Endothelial cell of umbilical vein (primary cell): ENCODE results near the gene ABHD11. TPM values are rescaled to one million over a fixed set of nuclear protein-coding genes. Genes with fewer than 3 reads are reported as not detected.
A peak's percentile ranks its signal among the peaks of the same experiment; 100 is the strongest.

Experiments used
- BruUV-seq: library from RNA; stranded (reverse); fragments of 400-500 nt; replicated peaks from 2 replicates; lab custom pipeline; 2021; lab: Mats Ljungman, UMichigan
- CTCF ChIA-PET: fragments of 300-600, 350-600 bp; sonication (Branson Sonifier 250); formaldehyde crosslinking; loops from one replicate; lab custom pipeline; 2021; ENCODE audit warnings: antibody characterized with exemption, inconsistent platforms; lab: Charles Lee
- POLR2A ChIA-PET: fragments of 300-600, 350-600 bp; sonication (Branson Sonifier 250); formaldehyde crosslinking; loops from one replicate; lab custom pipeline; 2021; ENCODE audit warnings: antibody characterized with exemption, inconsistent platforms; lab: Charles Lee
- DNase-seq: peaks from one replicate; pipeline ENCODE4 v3.0.0-alpha.2; 2011; ENCODE audit warnings: low read depth, low spot score
- FAIRE-seq: peaks from 2 replicates; lab custom pipeline; 2011; peaks lifted over from hg19 to GRCh38; lab: Jason Lieb, UNC
- H2AFZ ChIP-seq: 2 replicates; pipeline ENCODE4 v1.6.0; 2012; ENCODE audit warnings: low read depth, low read length, control low read depth, inconsistent platforms
- H3K27ac ChIP-seq: 2 replicates; pipeline ENCODE4 v1.5.1; 2011; ENCODE audit warnings: low read depth, mild to moderate bottlenecking, control low read depth, low read length, moderate library complexity; ENCODE audit not compliant: insufficient read depth
- H3K27me3 ChIP-seq, 2 experiments: 2 replicates each; pipeline versions ENCODE4 v1.6.0 to v1.6.1; 2011; ENCODE audit warnings: low read length in 2 of 2, mixed read lengths in 1 of 2; ENCODE audit not compliant: control insufficient read depth in 2 of 2, insufficient read depth in 2 of 2
- H3K36me3 ChIP-seq, 2 experiments: 2 replicates in 1 of 2; 3 replicates in 1 of 2; pipeline ENCODE4 v1.5.1; 2011; ENCODE audit warnings: low read length in 2 of 2, mild to moderate bottlenecking in 1 of 2, moderate library complexity in 1 of 2; ENCODE audit not compliant: control insufficient read depth in 2 of 2, insufficient read depth in 2 of 2; ENCODE audit errors: extremely low read depth in 1 of 2
- H3K4me1 ChIP-seq: 3 replicates; pipeline ENCODE4 v1.5.1; 2011; ENCODE audit warnings: mild to moderate bottlenecking, low read length; ENCODE audit not compliant: control insufficient read depth, insufficient read depth; ENCODE audit errors: extremely low read depth
- H3K4me2 ChIP-seq: 2 replicates; pipeline ENCODE4 v1.6.1; 2011; ENCODE audit warnings: low read length, control low read depth, mixed read lengths; ENCODE audit not compliant: insufficient read depth
- H3K4me3 ChIP-seq, 3 experiments: fragments of 200-600 bp in 1 of 3; sonication (generic), shearing (Covaris generic) in 1 of 3; replicated peaks in 1 of 3; 2 replicates each; pipeline ENCODE4 v1.5.1; 2011 to 2016; ENCODE audit warnings: control low read depth in 3 of 3, low read length in 3 of 3, mild to moderate bottlenecking in 2 of 3, inconsistent platforms in 1 of 3, low read depth in 1 of 3, moderate library complexity in 1 of 3; ENCODE audit not compliant: insufficient read depth in 1 of 3
- H3K79me2 ChIP-seq: 2 replicates; pipeline ENCODE4 v1.6.0; 2012; ENCODE audit warnings: low read length, inconsistent platforms; ENCODE audit not compliant: control insufficient read depth, insufficient read depth
- H3K9ac ChIP-seq: replicated peaks from 2 replicates; pipeline ENCODE3; 2011; ENCODE audit warnings: low read length, control low read depth; ENCODE audit not compliant: insufficient read depth; ENCODE audit errors: extremely low read depth
- H3K9me1 ChIP-seq: replicated peaks from 3 replicates; pipeline ENCODE4 v1.6.0; 2011; ENCODE audit warnings: mild to moderate bottlenecking, low read length; ENCODE audit not compliant: control insufficient read depth, insufficient read depth; ENCODE audit errors: extremely low read depth
- H3K9me3 ChIP-seq: replicated peaks from 2 replicates; pipeline ENCODE4 v1.5.1; 2012; ENCODE audit warnings: low read length, inconsistent platforms; ENCODE audit not compliant: control insufficient read depth, insufficient read depth
- H4K20me1 ChIP-seq: replicated peaks from 2 replicates; pipeline ENCODE3; 2011; ENCODE audit warnings: mild to moderate bottlenecking, low read length; ENCODE audit not compliant: control insufficient read depth, insufficient read depth; ENCODE audit errors: extremely low read depth
- EZH2 ChIP-seq: IDR thresholded peaks from 2 replicates; pipeline ENCODE4 v1.6.1; 2012; ENCODE audit warnings: borderline replicate concordance, low read depth, mild to moderate bottlenecking, moderate library complexity, low read length, inconsistent platforms; ENCODE audit not compliant: severe bottlenecking
- FOS ChIP-seq: IDR thresholded peaks from 2 replicates; pipeline ENCODE4 v1.6.1; 2011; ENCODE audit warnings: mild to moderate bottlenecking, low read length, moderate library complexity, borderline replicate concordance; ENCODE audit not compliant: insufficient read depth
- GATA2 ChIP-seq: IDR thresholded peaks from 2 replicates; pipeline ENCODE4 v1.7.0; 2011; ENCODE audit warnings: low read depth, mild to moderate bottlenecking, moderate library complexity, mixed read lengths, low read length; ENCODE audit not compliant: insufficient read length, insufficient read depth
- JUN ChIP-seq: IDR thresholded peaks from 2 replicates; pipeline ENCODE4 v1.6.1; 2011; ENCODE audit warnings: borderline replicate concordance, low read depth; ENCODE audit not compliant: insufficient read length, insufficient read depth
- MYC ChIP-seq: IDR thresholded peaks from one replicate; pipeline ENCODE4 v1.6.1; 2011; ENCODE audit warnings: mild to moderate bottlenecking, low read depth, low read length
- POLR2A ChIP-seq: IDR thresholded peaks from 2 replicates; pipeline ENCODE4 v1.6.1; 2012; ENCODE audit warnings: low read depth, mild to moderate bottlenecking, control low read depth, low read length
- POLR2AphosphoS5 ChIP-seq: IDR thresholded peaks from 2 replicates; pipeline ENCODE4 v1.6.1; 2012; ENCODE audit warnings: low read depth, mild to moderate bottlenecking, control low read depth, low read length, moderate library complexity; ENCODE audit not compliant: insufficient read depth
- dilution Hi-C: fragments of 300-500 bp; cut with MboI; formaldehyde crosslinking; loops from one replicate; pipeline ENCODE4 v1.15.0; 2019; ENCODE audit warnings: low sequenced_read_pairs; ENCODE audit not compliant: extremely low pct_ligation_motif_present
- intact Hi-C: fragments of 100-400 bp; cut with micrococcal nuclease; formaldehyde crosslinking; loops from one replicate; pipeline ENCODE4 v1.10.0; 2022
- polyA plus RNA-seq, 4 experiments: library from polyadenylated mRNA; depleted of rRNA in 3 of 4; stranded (reverse) in 3 of 4; unstranded in 1 of 4; fragments of >200 nt; gene quantifications; 2 replicates each; pipeline versions ENCODE4 v1.2.1 to v1.2.3, GENCODE V29; 2011 to 2012; ENCODE audit warnings: missing spikeins in 1 of 4
- total RNA-seq: library from RNA; stranded (reverse); gene quantifications from 2 replicates; pipeline ENCODE4 v1.2.3, GENCODE V29; 2021
- TF ChIP-seq, protein P1 (sequence below): IDR thresholded peaks from 2 replicates; pipeline ENCODE4 v1.6.1; 2011; ENCODE audit not compliant: insufficient read depth, insufficient read length
- TF ChIP-seq, protein P2 (sequence below), 2 donors: IDR thresholded peaks; 1 replicate in 1 of 2; 2 replicates in 1 of 2; pipeline ENCODE4 v1.5.1; 2011; ENCODE audit warnings: low read length in 2 of 2, mild to moderate bottlenecking in 2 of 2, moderate library complexity in 2 of 2, control low read depth in 1 of 2, inconsistent platforms in 1 of 2, low read depth in 1 of 2; ENCODE audit not compliant: insufficient read depth in 1 of 2; ENCODE audit errors: extremely low read depth in 1 of 2

ABHD11 gene
- total and polyA plus RNA-seq, 2 donors (not counting 3 experiments of a cell fraction or from before 2014, with no cell fraction given): 13.3 to 18.4 TPM

DNA sequence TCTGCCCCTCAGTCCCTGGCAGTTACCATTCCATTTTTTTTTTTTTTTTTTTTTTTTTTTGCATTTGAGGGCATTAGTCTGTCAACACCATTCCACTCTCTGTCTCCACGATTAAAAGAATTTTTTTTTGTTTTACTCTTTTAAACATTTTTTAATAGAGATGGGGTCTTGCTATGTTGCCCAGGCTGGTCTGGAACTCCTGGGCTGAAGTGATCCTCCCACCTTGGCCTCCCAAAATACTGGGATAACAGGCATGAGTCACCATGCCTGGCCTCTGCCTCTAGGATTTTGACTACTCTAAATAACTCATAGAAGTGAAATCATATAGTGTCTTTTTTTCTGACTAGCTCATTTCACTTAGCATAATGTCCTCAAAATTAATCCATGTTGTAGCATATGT is 48.0 kb upstream of the ABHD11 start:
- FAIRE-seq: peak; percentile 74
- no TSS peak for BruUV-seq
- no peaks in the 10 kb centered on the region for H4K20me1 ChIP-seq
- no peaks in the 10 kb centered on the region for H3K9me3 ChIP-seq
- intact Hi-C loops: no loop called here
- no peak overlapping the region for H3K4me2 ChIP-seq
- H3K36me3 ChIP-seq: no peaks in the 10 kb centered on the region
- no peaks in the 10 kb centered on the region for H3K4me1 ChIP-seq
- H3K79me2 ChIP-seq: no peaks in the 10 kb centered on the region
- H3K4me3 ChIP-seq: no peak overlapping the region
- no peak overlapping the region for H3K9ac ChIP-seq
- H2AFZ ChIP-seq: no peak overlapping the region
- ChIA-PET CTCF (interaction anchor here (0.6 kb wide), 1 partner anchor 12 kb away, joined by 3 read pairs; no protein-coding TSS in a partner anchor), POLR2A (no interaction called here)
- H3K27ac ChIP-seq: no peak overlapping the region
- no peaks in the 10 kb centered on the region for H3K9me1 ChIP-seq
- DNase-seq: no peak
- no peaks in the 10 kb centered on the region for H3K27me3 ChIP-seq
- dilution Hi-C loops: no loop called here
- no peak for TF ChIP-seq GATA2
- TF ChIP-seq, protein P1, sequence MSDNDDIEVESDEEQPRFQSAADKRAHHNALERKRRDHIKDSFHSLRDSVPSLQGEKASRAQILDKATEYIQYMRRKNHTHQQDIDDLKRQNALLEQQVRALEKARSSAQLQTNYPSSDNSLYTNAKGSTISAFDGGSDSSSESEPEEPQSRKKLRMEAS: no peak
- no peak for TF ChIP-seq POLR2A
- TF ChIP-seq EZH2: no peak
- TF ChIP-seq FOS: no peak
- TF ChIP-seq, protein P2, sequence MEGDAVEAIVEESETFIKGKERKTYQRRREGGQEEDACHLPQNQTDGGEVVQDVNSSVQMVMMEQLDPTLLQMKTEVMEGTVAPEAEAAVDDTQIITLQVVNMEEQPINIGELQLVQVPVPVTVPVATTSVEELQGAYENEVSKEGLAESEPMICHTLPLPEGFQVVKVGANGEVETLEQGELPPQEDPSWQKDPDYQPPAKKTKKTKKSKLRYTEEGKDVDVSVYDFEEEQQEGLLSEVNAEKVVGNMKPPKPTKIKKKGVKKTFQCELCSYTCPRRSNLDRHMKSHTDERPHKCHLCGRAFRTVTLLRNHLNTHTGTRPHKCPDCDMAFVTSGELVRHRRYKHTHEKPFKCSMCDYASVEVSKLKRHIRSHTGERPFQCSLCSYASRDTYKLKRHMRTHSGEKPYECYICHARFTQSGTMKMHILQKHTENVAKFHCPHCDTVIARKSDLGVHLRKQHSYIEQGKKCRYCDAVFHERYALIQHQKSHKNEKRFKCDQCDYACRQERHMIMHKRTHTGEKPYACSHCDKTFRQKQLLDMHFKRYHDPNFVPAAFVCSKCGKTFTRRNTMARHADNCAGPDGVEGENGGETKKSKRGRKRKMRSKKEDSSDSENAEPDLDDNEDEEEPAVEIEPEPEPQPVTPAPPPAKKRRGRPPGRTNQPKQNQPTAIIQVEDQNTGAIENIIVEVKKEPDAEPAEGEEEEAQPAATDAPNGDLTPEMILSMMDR (IDR thresholded peaks at IDR 0.05; ENCODE audit: extremely low read depth in 1 of 2, insufficient read depth in 1 of 2, low read depth in 1 of 2, low read length in 2 of 2): no peak
- no peak for TF ChIP-seq JUN
- TF ChIP-seq POLR2AphosphoS5: no peak
- TF ChIP-seq MYC: no peak
